H9 (cell line): ENCODE measurements around the gene PEX5L. TPM values are rescaled to one million over a fixed set of nuclear protein-coding genes. Genes with fewer than 3 reads are reported as not detected.

Source experiments
- DNase-seq: peaks from one replicate; pipeline ENCODE4 v3.0.0-alpha.2; 2017
- H2AFZ ChIP-seq: one replicate; pipeline ENCODE4 v1.6.1; 2013; ENCODE audit warnings: mild to moderate bottlenecking, low read length, control low read depth, moderate library complexity
- H2AK5ac ChIP-seq: 2 replicates; pipeline ENCODE4 v1.6.1; 2013; ENCODE audit warnings: low read length, control low read depth, mixed read lengths; ENCODE audit not compliant: insufficient read length
- H2BK120ac ChIP-seq: one replicate; pipeline ENCODE4 v1.6.1; 2013; ENCODE audit warnings: low read depth, mild to moderate bottlenecking, low read length, control low read depth, inconsistent platforms; ENCODE audit not compliant: poor library complexity, severe bottlenecking
- H2BK12ac ChIP-seq: 2 replicates; pipeline ENCODE4 v1.6.1; 2013; ENCODE audit warnings: low read length, control low read depth, mixed read lengths, low read depth; ENCODE audit not compliant: insufficient read length
- H2BK15ac ChIP-seq: 2 replicates; pipeline ENCODE4 v1.6.1; 2013; ENCODE audit warnings: low read depth, low read length, control low read depth
- H2BK20ac ChIP-seq: one replicate; pipeline ENCODE4 v1.6.1; 2013; ENCODE audit warnings: low read depth, mild to moderate bottlenecking, low read length, control low read depth, inconsistent platforms; ENCODE audit not compliant: poor library complexity, severe bottlenecking
- H2BK5ac ChIP-seq: 2 replicates; pipeline ENCODE4 v1.6.1; 2013; ENCODE audit warnings: low read length, control low read depth, mixed read lengths; ENCODE audit not compliant: insufficient read length
- H3K14ac ChIP-seq: 2 replicates; pipeline ENCODE4 v1.6.1; 2013; ENCODE audit warnings: low read length, control low read depth; ENCODE audit not compliant: insufficient read depth
- H3K18ac ChIP-seq: 2 replicates; pipeline ENCODE4 v1.6.1; 2013; ENCODE audit warnings: low read depth, mild to moderate bottlenecking, mixed read lengths, low read length, control low read depth; ENCODE audit not compliant: insufficient read length
- H3K23ac ChIP-seq: 2 replicates; pipeline ENCODE4 v1.6.1; 2013; ENCODE audit warnings: low read length, control low read depth, mixed read lengths, low read depth; ENCODE audit not compliant: insufficient read length
- H3K23me2 ChIP-seq: 2 replicates; pipeline ENCODE4 v1.6.1; 2013; ENCODE audit warnings: low read depth, mild to moderate bottlenecking, mixed read lengths, low read length, control low read depth; ENCODE audit not compliant: insufficient read length, poor library complexity, severe bottlenecking
- H3K27ac ChIP-seq: 2 replicates; pipeline ENCODE4 v1.5.1; 2013; ENCODE audit warnings: low read length, control low read depth, mixed read lengths, low read depth; ENCODE audit not compliant: insufficient read length
- H3K27me3 ChIP-seq: 2 replicates; pipeline ENCODE4 v1.6.1; 2013; ENCODE audit warnings: low read length, control low read depth, inconsistent platforms; ENCODE audit not compliant: insufficient read depth
- H3K4ac ChIP-seq: 2 replicates; pipeline ENCODE4 v1.6.1; 2013; ENCODE audit warnings: low read depth, mild to moderate bottlenecking, control low read depth, inconsistent platforms, low read length, moderate library complexity
- H3K4me1 ChIP-seq: 2 replicates; pipeline ENCODE4 v1.6.1; 2013; ENCODE audit warnings: low read length, control low read depth, inconsistent platforms; ENCODE audit not compliant: insufficient read depth
- H3K4me2 ChIP-seq: 2 replicates; pipeline ENCODE4 v1.6.1; 2013; ENCODE audit warnings: low read length, control low read depth, mixed read lengths; ENCODE audit not compliant: insufficient read length, insufficient read depth
- H3K56ac ChIP-seq: 2 replicates; pipeline ENCODE4 v1.6.1; 2013; ENCODE audit warnings: low read depth, mild to moderate bottlenecking, mixed read lengths, low read length, control low read depth; ENCODE audit not compliant: insufficient read length
- H3K79me1 ChIP-seq: 2 replicates; pipeline ENCODE4 v1.6.1; 2013; ENCODE audit warnings: low read depth, mild to moderate bottlenecking, moderate library complexity, low read length, control low read depth, inconsistent platforms; ENCODE audit not compliant: insufficient read depth, poor library complexity, severe bottlenecking
- H3K79me2 ChIP-seq: 2 replicates; pipeline ENCODE4 v1.6.1; 2013; ENCODE audit warnings: low read length, control low read depth, inconsistent platforms; ENCODE audit not compliant: insufficient read depth
- H3K9ac ChIP-seq: 2 replicates; pipeline ENCODE4 v1.6.1; 2013; ENCODE audit warnings: low read length, control low read depth, mixed read lengths; ENCODE audit not compliant: insufficient read length; ENCODE audit errors: extremely low read depth
- H3K9me3 ChIP-seq: one replicate; pipeline ENCODE4 v1.6.1; 2013; ENCODE audit warnings: low read depth, low read length, inconsistent platforms; ENCODE audit not compliant: control insufficient read depth
- H3T11ph ChIP-seq: one replicate; pipeline ENCODE4 v1.6.1; 2013; ENCODE audit warnings: mild to moderate bottlenecking, low read length, control low read depth, inconsistent platforms
- H4K20me1 ChIP-seq: one replicate; pipeline ENCODE4 v1.6.1; 2013; ENCODE audit not compliant: control insufficient read depth, insufficient read length, insufficient read depth
- H4K5ac ChIP-seq: 2 replicates; pipeline ENCODE4 v1.6.1; 2013; ENCODE audit warnings: low read depth, mild to moderate bottlenecking, mixed read lengths, low read length, control low read depth; ENCODE audit not compliant: insufficient read length
- H4K8ac ChIP-seq: replicated peaks from 2 replicates; pipeline ENCODE4 v1.6.1; 2013; ENCODE audit warnings: low read length, control low read depth, mixed read lengths, low read depth; ENCODE audit not compliant: insufficient read length
- H4K91ac ChIP-seq: 2 replicates; pipeline ENCODE4 v1.6.1; 2013; ENCODE audit warnings: low read depth, mild to moderate bottlenecking, moderate library complexity, mixed read lengths, low read length, control low read depth; ENCODE audit not compliant: insufficient read length
- H3K27ac Mint-ChIP-seq, 3 experiments: 2 replicates in 2 of 3; 3 replicates in 1 of 3; pipeline ENCODE4 v1.8.0; 2020 to 2021; ENCODE audit warnings: mixed read lengths in 3 of 3, mild to moderate bottlenecking in 1 of 3, moderate library complexity in 1 of 3
- H3K27me3 Mint-ChIP-seq: 2 replicates; pipeline ENCODE4 v1.8.0; 2021; ENCODE audit warnings: low read depth, mild to moderate bottlenecking, moderate library complexity, mixed read lengths
- H3K36me3 Mint-ChIP-seq, 3 experiments: 2 replicates in 2 of 3; 3 replicates in 1 of 3; pipeline ENCODE4 v1.8.0; 2020 to 2021; ENCODE audit warnings: low read depth in 3 of 3, mixed read lengths in 3 of 3; ENCODE audit not compliant: insufficient read depth in 1 of 3
- H3K4me1 Mint-ChIP-seq, 2 experiments: 2 replicates each; pipeline ENCODE4 v1.8.0; 2020; ENCODE audit warnings: mixed read lengths in 2 of 2
- H3K4me3 Mint-ChIP-seq, 2 experiments: 2 replicates in 1 of 2; 3 replicates in 1 of 2; pipeline ENCODE4 v1.8.0; 2020 to 2021; ENCODE audit warnings: mild to moderate bottlenecking in 2 of 2, mixed read lengths in 2 of 2, moderate library complexity in 1 of 2
- H3K9me3 Mint-ChIP-seq, 2 experiments: 2 replicates in 1 of 2; 3 replicates in 1 of 2; pipeline ENCODE4 v1.8.0; 2020; ENCODE audit warnings: mild to moderate bottlenecking in 2 of 2, mixed read lengths in 2 of 2, moderate library complexity in 1 of 2
- total RNA-seq: library from RNA; stranded (reverse); gene quantifications from 2 replicates; pipeline ENCODE4 v1.2.1, GENCODE V29; 2021
- TF ChIP-seq, protein P1 (sequence below): fragments of 200-600 bp; sonication (generic); conservative IDR thresholded peaks from 3 replicates; pipeline ENCODE4 v1.8.0; 2021; ENCODE audit warnings: antibody characterized with exemption, mild to moderate bottlenecking

The PEX5L gene
- total RNA-seq, 1 experiment from 2014 or later = 0.85 TPM

DNA sequence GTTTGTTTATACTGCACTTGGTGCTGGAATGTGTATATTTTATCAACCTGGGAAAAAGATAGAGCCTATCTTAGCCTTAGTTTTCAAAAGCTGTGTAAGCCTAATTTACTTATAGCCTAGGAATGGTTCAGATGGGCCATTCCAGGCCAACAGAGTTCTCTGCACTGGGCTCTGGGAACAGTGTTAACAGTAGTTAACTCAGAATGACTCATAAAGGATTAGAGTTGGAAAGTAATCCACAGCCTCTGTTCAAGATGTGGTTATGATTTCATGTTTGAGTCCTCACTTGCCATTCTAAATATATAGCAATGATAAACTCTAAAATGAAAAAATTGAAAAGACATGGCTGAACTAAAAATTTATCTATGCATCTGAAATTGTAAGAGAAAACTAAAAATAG is 22.6 kb upstream of the PEX5L start:
- Histone ChIP-seq H3K4me1 (no peaks in the 10 kb centered on the region; the same call in 1 of the 2 replicates), H2BK15ac (no peak overlapping the region), H2AFZ (no peak overlapping the region), H4K5ac (no peak overlapping the region), H3K18ac (no peak overlapping the region), H3K23ac (no peak overlapping the region), H2BK120ac (no peak overlapping the region), H3K56ac (no peak overlapping the region), H3K4me2 (no peak overlapping the region), H2BK5ac (no peak overlapping the region), H3K4ac (no peak overlapping the region), H2AK5ac (no peak overlapping the region), H3K27me3 (no peaks in the 10 kb centered on the region), H4K20me1 (no peaks in the 10 kb centered on the region), H4K8ac (no peak overlapping the region), H2BK20ac (no peak overlapping the region), H2BK12ac (no peak overlapping the region), H3K79me1 (no peaks in the 10 kb centered on the region), H3K79me2 (no peaks in the 10 kb centered on the region), H3K23me2 (no peaks in the 10 kb centered on the region), H4K91ac (no peak overlapping the region), H3K9me3 (no peaks in the 10 kb centered on the region), H3K27ac (no peak overlapping the region), H3K9ac (no peak overlapping the region), H3K14ac (no peak overlapping the region), H3T11ph (no peak overlapping the region)
- no peaks in the 10 kb centered on the region for H3K27me3 Mint-ChIP-seq
- no peak for DNase-seq
- H3K9me3 Mint-ChIP-seq = no peaks in the 10 kb centered on the region
- H3K4me3 Mint-ChIP-seq = no peak overlapping the region
- no peaks in the 10 kb centered on the region for H3K4me1 Mint-ChIP-seq
- H3K27ac Mint-ChIP-seq = no peak overlapping the region
- TF ChIP-seq, protein P1, sequence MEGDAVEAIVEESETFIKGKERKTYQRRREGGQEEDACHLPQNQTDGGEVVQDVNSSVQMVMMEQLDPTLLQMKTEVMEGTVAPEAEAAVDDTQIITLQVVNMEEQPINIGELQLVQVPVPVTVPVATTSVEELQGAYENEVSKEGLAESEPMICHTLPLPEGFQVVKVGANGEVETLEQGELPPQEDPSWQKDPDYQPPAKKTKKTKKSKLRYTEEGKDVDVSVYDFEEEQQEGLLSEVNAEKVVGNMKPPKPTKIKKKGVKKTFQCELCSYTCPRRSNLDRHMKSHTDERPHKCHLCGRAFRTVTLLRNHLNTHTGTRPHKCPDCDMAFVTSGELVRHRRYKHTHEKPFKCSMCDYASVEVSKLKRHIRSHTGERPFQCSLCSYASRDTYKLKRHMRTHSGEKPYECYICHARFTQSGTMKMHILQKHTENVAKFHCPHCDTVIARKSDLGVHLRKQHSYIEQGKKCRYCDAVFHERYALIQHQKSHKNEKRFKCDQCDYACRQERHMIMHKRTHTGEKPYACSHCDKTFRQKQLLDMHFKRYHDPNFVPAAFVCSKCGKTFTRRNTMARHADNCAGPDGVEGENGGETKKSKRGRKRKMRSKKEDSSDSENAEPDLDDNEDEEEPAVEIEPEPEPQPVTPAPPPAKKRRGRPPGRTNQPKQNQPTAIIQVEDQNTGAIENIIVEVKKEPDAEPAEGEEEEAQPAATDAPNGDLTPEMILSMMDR = no peak
- no peaks in the 10 kb centered on the region for H3K36me3 Mint-ChIP-seq
